ENCODE data around the gene CTNNA3.

CTNNA3 gene

GRCh38 chr10:66783316-66783715 lies 912.7 kb downstream of the CTNNA3 start:
- Histone ChIP-seq H3K9me3 (ENCODE audit: insufficient read depth, low read depth, low read length) (no peaks in the 10 kb centered on the region; the same call in 1 of the 2 replicates), H3K9me2 (replicated peaks; ENCODE audit: low read depth, low read length) (no peaks in the 10 kb centered on the region), H3K4me3 (ENCODE audit: low read length, poor library complexity, severe bottlenecking) (no peak overlapping the region), H3K4me1 (ENCODE audit: insufficient read depth, low read length, poor library complexity, severe bottlenecking) (no peaks in the 10 kb centered on the region), H2AFZ (ENCODE audit: low read length) (no peak overlapping the region), H3K4me2 (ENCODE audit: low read depth, low read length, poor library complexity, severe bottlenecking) (no peak overlapping the region), H3K9ac (ENCODE audit: low read depth, low read length, poor library complexity, severe bottlenecking) (no peak overlapping the region), H3K79me2 (ENCODE audit: insufficient read depth, low read length) (no peaks in the 10 kb centered on the region), H3K36me3 (ENCODE audit: insufficient read depth, low read length) (no peaks in the 10 kb centered on the region), H4K20me1 (ENCODE audit: insufficient read depth, low read length, poor library complexity, severe bottlenecking) (no peaks in the 10 kb centered on the region), H3F3A (ENCODE audit: low read depth) (no peaks in the 10 kb centered on the region), H3K27me3 (ENCODE audit: insufficient read depth, low read length, poor library complexity, severe bottlenecking) (no peaks in the 10 kb centered on the region)
- TF ChIP-seq EZH2phosphoT487 (IDR thresholded peaks at IDR 0.05; ENCODE audit: borderline replicate concordance) (no peak), CTCF (conservative IDR thresholded peaks at IDR 0.05; ENCODE audit: low read length) (no peak)

GRCh38 chr10:66782776-66783175 lies 913.2 kb downstream of the CTNNA3 start:
- Histone ChIP-seq H3K9me3 (ENCODE audit: insufficient read depth, low read depth, low read length) (no peaks in the 10 kb centered on the region; the same call in 1 of the 2 replicates), H3K4me2 (ENCODE audit: low read depth, low read length, poor library complexity, severe bottlenecking) (no peak overlapping the region), H2AFZ (ENCODE audit: low read length) (no peak overlapping the region)

GRCh38 chr10:66782144-66782543 lies 913.9 kb downstream of the CTNNA3 start:
- Histone ChIP-seq H4K20me1 (ENCODE audit: insufficient read depth, low read length, poor library complexity, severe bottlenecking) (no peaks in the 10 kb centered on the region), H3K9me2 (replicated peaks; ENCODE audit: low read depth, low read length) (no peaks in the 10 kb centered on the region), H3K27me3 (ENCODE audit: insufficient read depth, low read length, poor library complexity, severe bottlenecking) (no peaks in the 10 kb centered on the region), H3K4me2 (ENCODE audit: low read depth, low read length, poor library complexity, severe bottlenecking) (no peak overlapping the region), H3K9me3 (ENCODE audit: insufficient read depth, low read depth, low read length) (no peaks in the 10 kb centered on the region; the same call in 1 of the 2 replicates), H2AFZ (ENCODE audit: low read length) (no peak overlapping the region), H3K9ac (ENCODE audit: low read depth, low read length, poor library complexity, severe bottlenecking) (no peak overlapping the region), H3F3A (ENCODE audit: low read depth) (no peaks in the 10 kb centered on the region), H3K36me3 (ENCODE audit: insufficient read depth, low read length) (no peaks in the 10 kb centered on the region), H3K79me2 (ENCODE audit: insufficient read depth, low read length) (no peaks in the 10 kb centered on the region), H3K4me3 (ENCODE audit: low read length, poor library complexity, severe bottlenecking) (no peak overlapping the region), H3K4me1 (ENCODE audit: insufficient read depth, low read length, poor library complexity, severe bottlenecking) (no peaks in the 10 kb centered on the region)
- TF ChIP-seq CTCF (conservative IDR thresholded peaks at IDR 0.05; ENCODE audit: low read length) (no peak), EZH2phosphoT487 (IDR thresholded peaks at IDR 0.05; ENCODE audit: borderline replicate concordance) (no peak)

More at GRCh38 chr10:66782776-66783175, 913.2 kb downstream of the CTNNA3 start:
- H3K9ac ChIP-seq (ENCODE audit: low read depth, low read length, poor library complexity, severe bottlenecking) = no peak overlapping the region
- H4K20me1 ChIP-seq (ENCODE audit: insufficient read depth, low read length, poor library complexity, severe bottlenecking) = no peaks in the 10 kb centered on the region
- TF ChIP-seq EZH2phosphoT487 (IDR thresholded peaks at IDR 0.05; ENCODE audit: borderline replicate concordance) (no peak), CTCF (conservative IDR thresholded peaks at IDR 0.05; ENCODE audit: low read length) (no peak)
- H3K4me3 ChIP-seq (ENCODE audit: low read length, poor library complexity, severe bottlenecking) = no peak overlapping the region
- H3K4me1 ChIP-seq (ENCODE audit: insufficient read depth, low read length, poor library complexity, severe bottlenecking) = no peaks in the 10 kb centered on the region
- no peaks in the 10 kb centered on the region for H3K79me2 ChIP-seq (ENCODE audit: insufficient read depth, low read length)
- H3K9me2 ChIP-seq (replicated peaks; ENCODE audit: low read depth, low read length) = no peaks in the 10 kb centered on the region
- H3F3A ChIP-seq (ENCODE audit: low read depth) = no peaks in the 10 kb centered on the region
- no peaks in the 10 kb centered on the region for H3K36me3 ChIP-seq (ENCODE audit: insufficient read depth, low read length)
- H3K27me3 ChIP-seq (ENCODE audit: insufficient read depth, low read length, poor library complexity, severe bottlenecking) = no peaks in the 10 kb centered on the region
